ENCODE data around the gene PELI3. TPM values are rescaled to one million over a fixed set of nuclear protein-coding genes. Genes with fewer than 3 reads are reported as not detected.

PELI3 gene
- total and polyA plus RNA-seq, 10 of the 15 experiments (the other 5 are each of a cell fraction or from before 2014, with no cell fraction given), result 0.14 to 1.5 (median 0.66) TPM

GRCh38 chr11:66459138-66459778 lies 7.4 kb upstream of the PELI3 start (continued):
- TF ChIP-seq MXI1 (IDR thresholded peaks at IDR 0.05; ENCODE audit: low read depth, low read length) (no peak), MLLT1 (IDR thresholded peaks at IDR 0.05) (no peak), SMAD1 (IDR thresholded peaks at IDR 0.05; ENCODE audit: low read depth, partially characterized antibody) (no peak), TAF1 (IDR thresholded peaks at IDR 0.05; ENCODE audit: borderline replicate concordance, low read depth, low read length) (no peak), POLR2A (IDR thresholded peaks at IDR 0.05; ENCODE audit: low read depth, low read length) (no peak), SP1 (IDR thresholded peaks at IDR 0.05; ENCODE audit: low read depth, low read length) (no peak), RCOR1 (conservative IDR thresholded peaks at IDR 0.05; ENCODE audit: low read depth, low read length) (no peak), SUZ12 (IDR thresholded peaks at IDR 0.05; ENCODE audit: unreplicated experiment) (no peak), MTA3 (IDR thresholded peaks at IDR 0.05; ENCODE audit: borderline replicate concordance, low read length) (no peak), ZNF24 (IDR thresholded peaks at IDR 0.05) (no peak), CHD2 (IDR thresholded peaks at IDR 0.05; ENCODE audit: borderline replicate concordance, low read depth, low read length) (no peak), NR2C1 (IDR thresholded peaks at IDR 0.05) (no peak), KAT2A (conservative IDR thresholded peaks at IDR 0.05; ENCODE audit: control insufficient read depth, low read depth, low read length) (no peak), E2F8 (IDR thresholded peaks at IDR 0.05; ENCODE audit: low read depth, partially characterized antibody) (no peak), TCF7 (IDR thresholded peaks at IDR 0.05; ENCODE audit: borderline replicate concordance) (no peak), ZSCAN29 (IDR thresholded peaks at IDR 0.05) (no peak), HDAC2 (IDR thresholded peaks at IDR 0.05) (no peak), EGR1 (IDR thresholded peaks at IDR 0.05; ENCODE audit: borderline replicate concordance in 1 of 2, low read depth in 2 of 2, low read length in 2 of 2) (no peak), NFYB (IDR thresholded peaks at IDR 0.05; ENCODE audit: insufficient read depth, low read depth, low read length) (no peak), RUNX3 (IDR thresholded peaks at IDR 0.05; ENCODE audit: low read length) (peak; percentile 74), EZH2 (IDR thresholded peaks at IDR 0.05; ENCODE audit: borderline replicate concordance, control insufficient read depth, low read depth, low read length) (no peak), ZNF274 (IDR thresholded peaks at IDR 0.05; ENCODE audit: insufficient read depth, insufficient read length) (no peak), JUND (IDR thresholded peaks at IDR 0.05; ENCODE audit: low read depth, low read length) (no peak)
- TF ChIP-seq, protein P1, sequence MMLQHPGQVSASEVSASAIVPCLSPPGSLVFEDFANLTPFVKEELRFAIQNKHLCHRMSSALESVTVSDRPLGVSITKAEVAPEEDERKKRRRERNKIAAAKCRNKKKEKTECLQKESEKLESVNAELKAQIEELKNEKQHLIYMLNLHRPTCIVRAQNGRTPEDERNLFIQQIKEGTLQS (IDR thresholded peaks at IDR 0.05; ENCODE audit: borderline replicate concordance, extremely low read depth, low read depth, low read length), result no peak
- TF ChIP-seq, protein P2, sequence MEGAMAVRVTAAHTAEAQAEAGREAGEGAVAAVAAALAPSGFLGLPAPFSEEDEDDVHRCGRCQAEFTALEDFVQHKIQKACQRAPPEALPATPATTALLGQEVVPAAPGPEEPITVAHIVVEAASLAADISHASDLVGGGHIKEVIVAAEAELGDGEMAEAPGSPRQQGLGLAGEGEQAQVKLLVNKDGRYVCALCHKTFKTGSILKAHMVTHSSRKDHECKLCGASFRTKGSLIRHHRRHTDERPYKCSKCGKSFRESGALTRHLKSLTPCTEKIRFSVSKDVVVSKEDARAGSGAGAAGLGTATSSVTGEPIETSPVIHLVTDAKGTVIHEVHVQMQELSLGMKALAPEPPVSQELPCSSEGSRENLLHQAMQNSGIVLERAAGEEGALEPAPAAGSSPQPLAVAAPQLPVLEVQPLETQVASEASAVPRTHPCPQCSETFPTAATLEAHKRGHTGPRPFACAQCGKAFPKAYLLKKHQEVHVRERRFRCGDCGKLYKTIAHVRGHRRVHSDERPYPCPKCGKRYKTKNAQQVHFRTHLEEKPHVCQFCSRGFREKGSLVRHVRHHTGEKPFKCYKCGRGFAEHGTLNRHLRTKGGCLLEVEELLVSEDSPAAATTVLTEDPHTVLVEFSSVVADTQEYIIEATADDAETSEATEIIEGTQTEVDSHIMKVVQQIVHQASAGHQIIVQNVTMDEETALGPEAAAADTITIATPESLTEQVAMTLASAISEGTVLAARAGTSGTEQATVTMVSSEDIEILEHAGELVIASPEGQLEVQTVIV (IDR thresholded peaks at IDR 0.05; ENCODE audit: borderline replicate concordance, partially characterized antibody), result no peak

All from GM12878 (cell line).